ENCODE results near the gene RNF182. TPM values are rescaled to one million over a fixed set of nuclear protein-coding genes. Genes with fewer than 3 reads are reported as not detected.

Gene RNF182
- total and polyA plus RNA-seq, 2 donors (not counting 1 experiment from before 2014, with no cell fraction given), result 2.5 to 14.1 TPM

GRCh38 chr6:14020551-14020950 lies 95.8 kb downstream of the RNF182 start:
- DNase-seq (ENCODE audit: low read depth in 2 of 2), result no peak

DNA sequence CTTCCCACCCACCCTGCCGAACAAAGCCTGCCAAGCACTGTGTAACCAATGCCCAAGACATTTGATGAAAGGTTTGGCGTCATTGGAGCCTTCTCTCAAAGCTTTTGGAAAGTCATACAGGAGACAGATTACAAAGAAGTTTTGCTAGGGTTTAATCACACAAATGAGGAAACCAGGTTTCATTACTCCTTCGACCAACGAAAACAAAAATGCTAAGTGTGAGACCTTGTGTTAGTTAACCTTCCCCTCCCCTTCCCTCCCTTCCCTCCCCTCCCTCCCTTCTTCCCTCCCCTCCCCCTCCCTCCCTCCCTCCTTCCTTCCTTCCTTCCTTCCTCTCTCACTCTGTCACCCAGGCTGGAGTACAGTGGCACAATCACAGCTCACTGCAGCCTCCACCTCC lies 96.7 kb downstream of the RNF182 start:
- H3K9me3 ChIP-seq (ENCODE audit: control insufficient read depth, insufficient read depth, low read depth, low read length), result no peaks in the 10 kb centered on the region
- TF ChIP-seq, protein P1, sequence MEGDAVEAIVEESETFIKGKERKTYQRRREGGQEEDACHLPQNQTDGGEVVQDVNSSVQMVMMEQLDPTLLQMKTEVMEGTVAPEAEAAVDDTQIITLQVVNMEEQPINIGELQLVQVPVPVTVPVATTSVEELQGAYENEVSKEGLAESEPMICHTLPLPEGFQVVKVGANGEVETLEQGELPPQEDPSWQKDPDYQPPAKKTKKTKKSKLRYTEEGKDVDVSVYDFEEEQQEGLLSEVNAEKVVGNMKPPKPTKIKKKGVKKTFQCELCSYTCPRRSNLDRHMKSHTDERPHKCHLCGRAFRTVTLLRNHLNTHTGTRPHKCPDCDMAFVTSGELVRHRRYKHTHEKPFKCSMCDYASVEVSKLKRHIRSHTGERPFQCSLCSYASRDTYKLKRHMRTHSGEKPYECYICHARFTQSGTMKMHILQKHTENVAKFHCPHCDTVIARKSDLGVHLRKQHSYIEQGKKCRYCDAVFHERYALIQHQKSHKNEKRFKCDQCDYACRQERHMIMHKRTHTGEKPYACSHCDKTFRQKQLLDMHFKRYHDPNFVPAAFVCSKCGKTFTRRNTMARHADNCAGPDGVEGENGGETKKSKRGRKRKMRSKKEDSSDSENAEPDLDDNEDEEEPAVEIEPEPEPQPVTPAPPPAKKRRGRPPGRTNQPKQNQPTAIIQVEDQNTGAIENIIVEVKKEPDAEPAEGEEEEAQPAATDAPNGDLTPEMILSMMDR (conservative IDR thresholded peaks at IDR 0.05 in 1 of 2, IDR thresholded peaks at IDR 0.05 in 1 of 2; ENCODE audit: low read depth in 1 of 2, low read length in 2 of 2), result no peak
- TF ChIP-seq EZH2 (IDR thresholded peaks at IDR 0.05; ENCODE audit: low read length, missing control alignments), result no peak
- no peaks in the 10 kb centered on the region for H3K27me3 ChIP-seq (ENCODE audit: control insufficient read depth, insufficient read depth, low read length)
- H3K36me3 ChIP-seq (ENCODE audit: control insufficient read depth, insufficient read depth, low read length), result no peaks in the 10 kb centered on the region
- H3K79me2 ChIP-seq (ENCODE audit: control insufficient read depth, insufficient read depth, low read length), result no peaks in the 10 kb centered on the region
- no peaks in the 10 kb centered on the region for H4K20me1 ChIP-seq (ENCODE audit: control insufficient read depth, extremely low read depth, insufficient read depth, low read length)
- no peak overlapping the region for H3K27ac ChIP-seq (ENCODE audit: insufficient read depth, low read length)
- no peak overlapping the region for H3K9ac ChIP-seq (ENCODE audit: insufficient read depth, low read length)
- DNase-seq (ENCODE audit: low read depth in 2 of 2), result no peak
- no peaks in the 10 kb centered on the region for H3K4me1 ChIP-seq (ENCODE audit: control insufficient read depth, extremely low read depth, insufficient read depth, low read length)
- H3K4me3 ChIP-seq (replicated peaks in 1 of 4; ENCODE audit: control extremely low read depth in 1 of 4, insufficient read depth in 1 of 4, low read depth in 3 of 4, low read length in 4 of 4), result no peak overlapping the region
- no peak overlapping the region for H2AFZ ChIP-seq (ENCODE audit: low read length)
- H3K4me2 ChIP-seq (ENCODE audit: extremely low read depth, insufficient read depth, low read length), result no peak overlapping the region

More at GRCh38 chr6:14020551-14020950, 95.8 kb downstream of the RNF182 start:
- Histone ChIP-seq H3K4me1 (ENCODE audit: control insufficient read depth, extremely low read depth, insufficient read depth, low read length) (no peaks in the 10 kb centered on the region), H3K4me2 (ENCODE audit: extremely low read depth, insufficient read depth, low read length) (no peak overlapping the region), H3K9me3 (ENCODE audit: control insufficient read depth, insufficient read depth, low read depth, low read length) (no peaks in the 10 kb centered on the region), H3K4me3 (replicated peaks in 1 of 4; ENCODE audit: control extremely low read depth in 1 of 4, insufficient read depth in 1 of 4, low read depth in 3 of 4, low read length in 4 of 4) (no peak overlapping the region), H3K9ac (ENCODE audit: insufficient read depth, low read length) (no peak overlapping the region), H3K27me3 (ENCODE audit: control insufficient read depth, insufficient read depth, low read length) (no peaks in the 10 kb centered on the region), H3K27ac (ENCODE audit: insufficient read depth, low read length) (no peak overlapping the region), H3K79me2 (ENCODE audit: control insufficient read depth, insufficient read depth, low read length) (no peaks in the 10 kb centered on the region), H4K20me1 (ENCODE audit: control insufficient read depth, extremely low read depth, insufficient read depth, low read length) (no peaks in the 10 kb centered on the region), H3K36me3 (ENCODE audit: control insufficient read depth, insufficient read depth, low read length) (no peaks in the 10 kb centered on the region), H2AFZ (ENCODE audit: low read length) (no peak overlapping the region)
- TF ChIP-seq EZH2 (IDR thresholded peaks at IDR 0.05; ENCODE audit: low read length, missing control alignments), result no peak
- TF ChIP-seq, protein P1 (conservative IDR thresholded peaks at IDR 0.05 in 1 of 2, IDR thresholded peaks at IDR 0.05 in 1 of 2; ENCODE audit: low read depth in 1 of 2, low read length in 2 of 2), result no peak

- Histone ChIP-seq H3K4me3 (replicated peaks in 1 of 4; ENCODE audit: control extremely low read depth in 1 of 4, insufficient read depth in 1 of 4, low read depth in 3 of 4, low read length in 4 of 4) (no peak overlapping the region), H3K79me2 (ENCODE audit: control insufficient read depth, insufficient read depth, low read length) (no peaks in the 10 kb centered on the region), H2AFZ (ENCODE audit: low read length) (no peak overlapping the region), H3K36me3 (ENCODE audit: control insufficient read depth, insufficient read depth, low read length) (no peaks in the 10 kb centered on the region), H3K27ac (ENCODE audit: insufficient read depth, low read length) (no peak overlapping the region), H3K27me3 (ENCODE audit: control insufficient read depth, insufficient read depth, low read length) (no peaks in the 10 kb centered on the region), H3K4me2 (ENCODE audit: extremely low read depth, insufficient read depth, low read length) (no peak overlapping the region), H3K9me3 (ENCODE audit: control insufficient read depth, insufficient read depth, low read depth, low read length) (no peaks in the 10 kb centered on the region), H4K20me1 (ENCODE audit: control insufficient read depth, extremely low read depth, insufficient read depth, low read length) (no peaks in the 10 kb centered on the region), H3K4me1 (ENCODE audit: control insufficient read depth, extremely low read depth, insufficient read depth, low read length) (no peaks in the 10 kb centered on the region), H3K9ac (ENCODE audit: insufficient read depth, low read length) (no peak overlapping the region)
- no peak for TF ChIP-seq EZH2 (IDR thresholded peaks at IDR 0.05; ENCODE audit: low read length, missing control alignments)
- TF ChIP-seq, protein P1 (conservative IDR thresholded peaks at IDR 0.05 in 1 of 2, IDR thresholded peaks at IDR 0.05 in 1 of 2; ENCODE audit: low read depth in 1 of 2, low read length in 2 of 2), result no peak
- DNase-seq (ENCODE audit: low read depth in 2 of 2), result no peak
Observed at GRCh38 chr6:14022673-14023072, 97.9 kb downstream of the RNF182 start.
